DMS153 treated with DMSO at 0.1 percent for 48 hours (cell line): ENCODE measurements around the gene VARS1.
"Not testable (repeated sequence)": the region's sequence is repeated elsewhere in the genome, so short reads cannot be mapped to it uniquely, and the experiment has no call there.

Experiments
- DNase-seq: peaks from one replicate; lab custom pipeline; 2025; ENCODE audit not compliant: unreplicated experiment; lab: John Stamatoyannopoulos, UW

Gene VARS1

GRCh38 chr6:31795616-31796298 is at the start of gene VARS1:
VARS1 (minus strand) TSS chr6:31795752; CDS start chr6:31795217, 535 bp downstream.
- peak; percentile 86 for DNase-seq

GRCh38 chr6:31844507-31844906 is 49.0 kb upstream of the VARS1 start:
- DNase-seq, result no peak

GRCh38 chr6:31842053-31842452 is 46.5 kb upstream of the VARS1 start:
- DNase-seq, result no peak

GRCh38 chr6:31839779-31840126 is 44.2 kb upstream of the VARS1 start:
- DNase-seq, result not testable (repeated sequence)

GRCh38 chr6:31838968-31839367 is 43.4 kb upstream of the VARS1 start:
- no peak for DNase-seq

GRCh38 chr6:31838114-31838553 is 42.6 kb upstream of the VARS1 start:
- not testable (repeated sequence) for DNase-seq

GRCh38 chr6:31837369-31838113 is 42.0 kb upstream of the VARS1 start:
- no peak for DNase-seq

GRCh38 chr6:31836474-31837368 is 41.2 kb upstream of the VARS1 start:
- DNase-seq, result no peak

- DNase-seq, result no peak
These were observed 40.5 kb upstream of the VARS1 start for GRCh38 chr6:31836047-31836473.

- peak; percentile 85 for DNase-seq
These were observed 39.1 kb upstream of the VARS1 start for GRCh38 chr6:31834367-31835250.

- no peak for DNase-seq
These were observed 36.0 kb upstream of the VARS1 start for GRCh38 chr6:31831350-31832215.

- no peak for DNase-seq
These were observed 35.4 kb upstream of the VARS1 start for GRCh38 chr6:31830886-31831335.

- peak; percentile 54 for DNase-seq
These were observed 34.2 kb upstream of the VARS1 start for GRCh38 chr6:31829633-31830283.

- peak; percentile 98 for DNase-seq
These were observed 31.9 kb upstream of the VARS1 start, which contains the start of gene HSPA1B for GRCh38 chr6:31827286-31828079. HSPA1B (plus strand) TSS chr6:31827738; CDS start chr6:31827951, 213 bp downstream.

- DNase-seq, result no peak
These were observed 31.3 kb upstream of the VARS1 start for GRCh38 chr6:31826793-31827285.

- no peak for DNase-seq
These were observed 30.0 kb upstream of the VARS1 start for GRCh38 chr6:31825553-31825952.

- not testable (repeated sequence) for DNase-seq
These were observed 28.1 kb upstream of the VARS1 start for GRCh38 chr6:31823592-31824196.
